HL-60 (cell line): ENCODE results near the gene ETFA.

Source experiments
- CTCF ChIP-seq: IDR thresholded peaks from one replicate; pipeline ENCODE4 v1.5.1; 2011; ENCODE audit warnings: low read length, control low read depth, inconsistent platforms; ENCODE audit not compliant: insufficient read depth
- GABPA ChIP-seq: IDR thresholded peaks from 2 replicates; pipeline ENCODE4 v1.6.1; 2012; ENCODE audit warnings: low read depth
- POLR2AphosphoS5 ChIP-seq: IDR thresholded peaks from 2 replicates; pipeline ENCODE4 v1.6.1; 2012; ENCODE audit warnings: low read depth
- REST ChIP-seq: IDR thresholded peaks from 2 replicates; pipeline ENCODE4 v1.6.1; 2012; ENCODE audit warnings: low read depth; ENCODE audit not compliant: insufficient replicate concordance
- SPI1 ChIP-seq: IDR thresholded peaks from 2 replicates; pipeline ENCODE4 v1.6.1; 2012; ENCODE audit warnings: low read depth, mild to moderate bottlenecking, borderline replicate concordance

- TF ChIP-seq SPI1 (no peak), CTCF (peak; percentile 72), POLR2AphosphoS5 (no peak), GABPA (no peak), REST (no peak)
Observed at GRCh38 chr15:76190751-76191538, 120.3 kb downstream of the ETFA start.
